GM18505 (cell line): ENCODE results near the gene HENMT1.

Experiments
- ATAC-seq: cut with Tn5 transposase; IDR thresholded peaks from one replicate; pipeline ENCODE4 v1.9.1; 2021; ENCODE audit not compliant: unreplicated experiment
- POLR2A ChIP-seq: IDR thresholded peaks from 4 replicates; pipeline ENCODE4 v1.6.1; 2011; ENCODE audit warnings: borderline replicate concordance; ENCODE audit not compliant: insufficient read depth, insufficient read length; ENCODE audit errors: extremely low read depth

HENMT1 gene

GRCh38 chr1:108598340-108598739 lies 62.6 kb downstream of the HENMT1 start:
- no peak for TF ChIP-seq POLR2A
- no peak for ATAC-seq
